ENCODE measurements around the gene METTL8.

METTL8 gene

GRCh38 chr2:171433763-171434012, at the start of gene METTL8:
METTL8 (minus strand) TSS chr2:171433990; CDS start chr2:171392185, 41,805 bp downstream.
- no peak for DNase-seq

- no peak for DNase-seq
Measured at GRCh38 chr2:171482877-171483276, 49.1 kb upstream of the METTL8 start.

- no peak for DNase-seq
Measured at GRCh38 chr2:171482308-171482707, 48.5 kb upstream of the METTL8 start.

- DNase-seq: no peak
Measured at GRCh38 chr2:171480908-171481307, 47.1 kb upstream of the METTL8 start.

GRCh38 chr2:171479154-171479814, 45.5 kb upstream of the METTL8 start:
- no peak for DNase-seq

GRCh38 chr2:171478345-171478744, 44.6 kb upstream of the METTL8 start:
- no peak for DNase-seq

- DNase-seq: no peak
Measured at GRCh38 chr2:171475979-171476378, 42.2 kb upstream of the METTL8 start.

GRCh38 chr2:171470129-171470528, 36.3 kb upstream of the METTL8 start:
- DNase-seq: no peak

- no peak for DNase-seq
Measured at GRCh38 chr2:171469176-171469575, 35.4 kb upstream of the METTL8 start.

GRCh38 chr2:171460537-171460936, 26.7 kb upstream of the METTL8 start:
- DNase-seq: no peak

GRCh38 chr2:171459498-171459897, 25.7 kb upstream of the METTL8 start:
- DNase-seq: no peak

GRCh38 chr2:171452773-171453172, 19.0 kb upstream of the METTL8 start:
- no peak for DNase-seq

GRCh38 chr2:171451074-171451473, 17.3 kb upstream of the METTL8 start:
- no peak for DNase-seq

- no peak for DNase-seq
Measured at GRCh38 chr2:171447675-171448074, 13.9 kb upstream of the METTL8 start.

GRCh38 chr2:171441470-171441869, 7.7 kb upstream of the METTL8 start:
- DNase-seq: no peak

GRCh38 chr2:171436307-171436706, 2.5 kb upstream of the METTL8 start:
- no peak for DNase-seq

- DNase-seq: peak; percentile 61 to 98 (median 93)
Measured at GRCh38 chr2:171434013-171434989, 511 bp upstream of the METTL8 start, which contains the start of gene DCAF17. DCAF17 (plus strand) TSS chr2:171434226; CDS start chr2:171434578, 352 bp downstream.

GRCh38 chr2:171432969-171433762, 624 bp downstream of the METTL8 start:
- DNase-seq: peak in 7 of 56 donors; percentile 1 to 6 (median 3)

GRCh38 chr2:171432206-171432968, 1.4 kb downstream of the METTL8 start:
- DNase-seq: no peak

- no peak for DNase-seq
Measured at GRCh38 chr2:171431677-171432167, 2.1 kb downstream of the METTL8 start.

Measured in nucleus accumbens (tissue), 56 donors.